HepG2 (cell line): Measurements from ENCODE around the gene PMFBP1. TPM values are rescaled to one million over a fixed set of nuclear protein-coding genes. Genes with fewer than 3 reads are reported as not detected.

Experiments
- CBX5 ChIP-seq: sonication (generic); formaldehyde crosslinking; IDR thresholded peaks from 2 replicates; pipeline ENCODE4 v1.4.0; 2020; ENCODE audit warnings: missing genetic modification reagents, borderline replicate concordance
- CENPT ChIP-seq: sonication (generic); formaldehyde crosslinking; IDR thresholded peaks from 2 replicates; pipeline ENCODE4 v1.8.0; 2022; ENCODE audit warnings: low read depth, mild to moderate bottlenecking, moderate library complexity, missing genetic modification reagents
- DNMT1 ChIP-seq: sonication (generic); formaldehyde crosslinking; IDR thresholded peaks from 2 replicates; pipeline ENCODE4 v1.5.1; 2020; ENCODE audit warnings: mild to moderate bottlenecking, missing genetic modification reagents
- ETV5 ChIP-seq: IDR thresholded peaks from 2 replicates; pipeline ENCODE4 v1.6.1; 2018; ENCODE audit warnings: missing biosample characterization, missing genetic modification reagents, inconsistent platforms, borderline replicate concordance
- FOXM1 ChIP-seq: sonication (generic); formaldehyde crosslinking; IDR thresholded peaks from 2 replicates; pipeline ENCODE4 v1.5.0; 2020; ENCODE audit warnings: missing genetic modification reagents
- HDAC1 ChIP-seq: sonication (generic); formaldehyde crosslinking; IDR thresholded peaks from 2 replicates; pipeline ENCODE4 v1.5.1; 2020; ENCODE audit warnings: mild to moderate bottlenecking, missing genetic modification reagents
- POLR2A ChIP-seq, 2 experiments: IDR thresholded peaks; 2 replicates each; pipeline ENCODE4 v1.6.1; 2011; ENCODE audit warnings: low read depth in 2 of 2, low read length in 2 of 2, mild to moderate bottlenecking in 1 of 2, moderate library complexity in 1 of 2; ENCODE audit not compliant: insufficient read depth in 1 of 2
- RBM39 ChIP-seq: fragments of 200-400 bp; formaldehyde crosslinking; IDR thresholded peaks from one replicate; pipeline ENCODE4 v1.6.1; 2018; ENCODE audit warnings: antibody characterized with exemption, mild to moderate bottlenecking, low read depth, low read length; ENCODE audit not compliant: poor library complexity, severe bottlenecking
- SOX6 ChIP-seq, 2 experiments: fragments of 450-650 bp in 1 of 2; sonication (generic) in 1 of 2; formaldehyde crosslinking in 1 of 2; IDR thresholded peaks; 2 replicates each; pipeline versions ENCODE4 v1.4.0 to v1.6.1; 2017 to 2020; ENCODE audit warnings: antibody characterized with exemption in 1 of 2, mild to moderate bottlenecking in 1 of 2, missing genetic modification reagents in 1 of 2
- SP4 ChIP-seq: sonication (generic); formaldehyde crosslinking; IDR thresholded peaks from 2 replicates; pipeline ENCODE4 v1.8.1; 2023; ENCODE audit warnings: mild to moderate bottlenecking, missing genetic modification reagents
- TEAD2 ChIP-seq: sonication (generic); formaldehyde crosslinking; IDR thresholded peaks from 2 replicates; pipeline ENCODE4 v1.9.0; 2021; ENCODE audit warnings: missing genetic modification reagents
- XRCC5 ChIP-seq: fragments of 200-400 bp; formaldehyde crosslinking; optimal IDR thresholded peaks from 2 replicates; pipeline ENCODE3; 2017; ENCODE audit warnings: mild to moderate bottlenecking, low read length
- ZFP1 ChIP-seq: IDR thresholded peaks from 2 replicates; pipeline ENCODE4 v1.6.1; 2016
- ZNF136 ChIP-seq: sonication (generic); formaldehyde crosslinking; IDR thresholded peaks from 2 replicates; pipeline ENCODE4 v1.8.1; 2022; ENCODE audit warnings: low read depth, mild to moderate bottlenecking, moderate library complexity, missing genetic modification reagents
- ZNF224 ChIP-seq: sonication (generic); formaldehyde crosslinking; IDR thresholded peaks from 2 replicates; pipeline ENCODE4 v1.5.0; 2020; ENCODE audit warnings: mild to moderate bottlenecking, missing genetic modification reagents
- ZNF253 ChIP-seq: sonication (generic); formaldehyde crosslinking; IDR thresholded peaks from 2 replicates; pipeline ENCODE4 v1.8.0; 2022; ENCODE audit warnings: mild to moderate bottlenecking, missing genetic modification reagents, borderline replicate concordance
- ZNF260 ChIP-seq: sonication (generic); formaldehyde crosslinking; IDR thresholded peaks from 2 replicates; pipeline ENCODE4 v1.4.0; 2020; ENCODE audit warnings: missing genetic modification reagents, low read depth, mild to moderate bottlenecking, borderline replicate concordance
- ZNF816 ChIP-seq: sonication (generic); formaldehyde crosslinking; IDR thresholded peaks from 2 replicates; pipeline ENCODE4 v1.8.0; 2022; ENCODE audit warnings: missing genetic modification reagents, mild to moderate bottlenecking, borderline replicate concordance
- polyA plus RNA-seq, 8 experiments: library from polyadenylated mRNA; depleted of rRNA in 3 of 8; stranded (reverse) in 7 of 8; unstranded in 1 of 8; fragments of >200 nt; fragmentation: Illumina TruSeq in 4 of 8; extraction: Trizol in 4 of 8; gene quantifications; 2 replicates each; pipeline versions ENCODE4 v1.2.1 to v1.2.3, GENCODE V29; 2011 to 2016; ENCODE audit warnings: low read depth in 4 of 8, missing spikeins in 1 of 8, mixed read lengths in 1 of 8; ENCODE audit not compliant: insufficient read depth in 1 of 8
- total RNA-seq, 5 experiments: library from RNA; depleted of rRNA; stranded (reverse); fragments of >200 nt; fragmentation: Illumina TruSeq; extraction: Trizol; gene quantifications; 2 replicates each; pipeline ENCODE4 v1.2.3, GENCODE V29; 2016; ENCODE audit warnings: low read depth in 1 of 5
- TF ChIP-seq, protein P1 (sequence below): sonication (generic); formaldehyde crosslinking; IDR thresholded peaks from 2 replicates; pipeline ENCODE4 v1.8.1; 2023; ENCODE audit warnings: mild to moderate bottlenecking, missing genetic modification reagents
- TF ChIP-seq, protein P2 (sequence below): sonication (generic); formaldehyde crosslinking; IDR thresholded peaks from 2 replicates; pipeline ENCODE4 v1.8.1; 2023; ENCODE audit warnings: mild to moderate bottlenecking, inconsistent platforms, moderate library complexity, missing genetic modification reagents, borderline replicate concordance
- TF ChIP-seq, protein P3 (sequence below), 2 experiments: fragments of 450-650 bp in 1 of 2; sonication (generic) in 1 of 2; formaldehyde crosslinking; IDR thresholded peaks; 2 replicates each; pipeline versions ENCODE4 v1.5.0 to v1.8.0; 2020 to 2022; ENCODE audit warnings: mild to moderate bottlenecking in 1 of 2, missing genetic modification reagents in 1 of 2
- TF ChIP-seq, protein P4 (sequence below): sonication (generic); formaldehyde crosslinking; IDR thresholded peaks from 2 replicates; pipeline ENCODE4 v1.4.0; 2020; ENCODE audit warnings: mild to moderate bottlenecking, missing genetic modification reagents
- TF ChIP-seq, protein P5 (sequence below): sonication (generic); formaldehyde crosslinking; IDR thresholded peaks from 2 replicates; pipeline ENCODE4 v1.5.0; 2020; ENCODE audit warnings: missing genetic modification reagents

PMFBP1 gene
- total and polyA plus RNA-seq, 2 of the 13 experiments (the other 11 are each of a cell fraction or from before 2014, with no cell fraction given), result 1.9 to 3.8 TPM

DNA sequence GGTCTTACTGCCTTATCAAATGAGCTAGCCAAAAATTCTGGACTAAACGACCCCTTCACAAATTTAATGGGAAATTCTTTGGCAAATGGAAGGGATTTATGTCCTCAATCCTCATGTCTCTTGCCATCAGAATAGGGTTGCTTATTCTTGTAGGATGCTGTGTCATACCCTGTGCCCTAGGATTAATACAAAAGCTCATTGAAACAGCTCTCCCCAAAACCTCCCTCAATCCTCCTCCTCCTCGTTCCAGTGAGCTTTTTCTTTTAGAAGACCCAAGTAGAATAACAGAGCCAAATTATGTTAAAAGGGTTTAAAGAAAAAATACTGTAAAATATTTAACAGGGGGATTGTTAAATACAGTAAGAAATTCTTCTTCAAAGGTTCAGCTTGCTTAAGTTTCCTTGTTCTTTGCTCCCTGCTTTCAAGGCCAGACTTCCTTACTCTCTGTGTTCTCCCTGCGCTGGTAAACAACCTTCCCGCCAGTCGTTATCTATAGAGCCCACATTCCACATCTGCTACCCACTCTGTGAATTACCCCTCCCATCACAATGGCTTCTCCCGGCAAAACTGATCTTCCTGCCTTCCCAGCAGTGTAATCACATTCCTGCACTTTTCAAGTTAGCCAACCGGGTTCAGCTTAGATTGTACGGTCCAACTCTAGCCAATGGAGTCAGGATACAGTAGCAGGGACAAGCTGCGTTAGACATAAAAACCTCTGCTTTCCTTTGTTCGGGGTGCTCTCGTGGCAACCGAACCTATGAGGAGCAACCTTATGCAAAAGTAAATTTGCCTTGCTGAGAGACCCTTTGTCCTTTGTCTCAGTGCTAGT is 99.2 kb downstream of the PMFBP1 start (continued):
- TF ChIP-seq, protein P1, sequence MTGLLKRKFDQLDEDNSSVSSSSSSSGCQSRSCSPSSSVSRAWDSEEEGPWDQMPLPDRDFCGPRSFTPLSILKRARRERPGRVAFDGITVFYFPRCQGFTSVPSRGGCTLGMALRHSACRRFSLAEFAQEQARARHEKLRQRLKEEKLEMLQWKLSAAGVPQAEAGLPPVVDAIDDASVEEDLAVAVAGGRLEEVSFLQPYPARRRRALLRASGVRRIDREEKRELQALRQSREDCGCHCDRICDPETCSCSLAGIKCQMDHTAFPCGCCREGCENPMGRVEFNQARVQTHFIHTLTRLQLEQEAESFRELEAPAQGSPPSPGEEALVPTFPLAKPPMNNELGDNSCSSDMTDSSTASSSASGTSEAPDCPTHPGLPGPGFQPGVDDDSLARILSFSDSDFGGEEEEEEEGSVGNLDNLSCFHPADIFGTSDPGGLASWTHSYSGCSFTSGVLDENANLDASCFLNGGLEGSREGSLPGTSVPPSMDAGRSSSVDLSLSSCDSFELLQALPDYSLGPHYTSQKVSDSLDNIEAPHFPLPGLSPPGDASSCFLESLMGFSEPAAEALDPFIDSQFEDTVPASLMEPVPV (CRISPR knock-in tag), result no peak
- peak; percentile 64; the same call in 1 of the 2 replicates for TF ChIP-seq ZFP1
- TF ChIP-seq POLR2A (IDR thresholded peaks at IDR 0.05; ENCODE audit: insufficient read depth in 1 of 2, low read depth in 2 of 2, low read length in 2 of 2), result peak; percentile 53 to 72; a peak in 2 of 4 replicates
- TF ChIP-seq TEAD2 (CRISPR knock-in tag), result peak; percentile 62; the same call in 1 of the 2 replicates
- TF ChIP-seq FOXM1 (CRISPR knock-in tag), result peak; percentile 98
- TF ChIP-seq SP4, result peak; percentile 53; the same call in 1 of the 2 replicates
- TF ChIP-seq ZNF224 (CRISPR knock-in tag), result no peak
- TF ChIP-seq HDAC1 (CRISPR knock-in tag), result peak; percentile 78
- peak; percentile 83; the same call in 1 of the 2 replicates for TF ChIP-seq CBX5
- TF ChIP-seq ETV5 (CRISPR knock-in tag), result peak; percentile 68
- TF ChIP-seq ZNF253 (CRISPR knock-in tag), result no peak
- TF ChIP-seq ZNF136 (CRISPR knock-in tag), result no peak
- TF ChIP-seq, protein P2, sequence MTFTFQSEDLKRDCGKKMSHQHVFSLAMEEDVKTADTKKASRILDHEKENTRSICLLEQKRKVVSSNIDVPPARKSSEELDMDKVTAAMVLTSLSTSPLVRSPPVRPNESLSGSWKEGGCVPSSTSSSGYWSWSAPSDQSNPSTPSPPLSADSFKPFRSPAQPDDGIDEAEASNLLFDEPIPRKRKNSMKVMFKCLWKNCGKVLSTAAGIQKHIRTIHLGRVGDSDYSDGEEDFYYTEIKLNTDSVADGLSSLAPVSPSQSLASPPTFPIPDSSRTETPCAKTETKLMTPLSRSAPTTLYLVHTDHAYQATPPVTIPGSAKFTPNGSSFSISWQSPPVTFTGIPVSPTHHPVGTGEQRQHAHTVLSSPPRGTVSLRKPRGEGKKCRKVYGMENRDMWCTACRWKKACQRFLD (CRISPR knock-in tag), result no peak
- no peak for TF ChIP-seq RBM39
- TF ChIP-seq ZNF260 (CRISPR knock-in tag), result no peak
- no peak for TF ChIP-seq ZNF816 (CRISPR knock-in tag)
- no peak for TF ChIP-seq CENPT (CRISPR knock-in tag)
- no peak for TF ChIP-seq XRCC5
- no peak for TF ChIP-seq SOX6 (IDR thresholded peaks at IDR 0.05)
- peak; percentile 89 for TF ChIP-seq SOX6 (CRISPR knock-in tag; IDR thresholded peaks at IDR 0.05)
- TF ChIP-seq, protein P3, sequence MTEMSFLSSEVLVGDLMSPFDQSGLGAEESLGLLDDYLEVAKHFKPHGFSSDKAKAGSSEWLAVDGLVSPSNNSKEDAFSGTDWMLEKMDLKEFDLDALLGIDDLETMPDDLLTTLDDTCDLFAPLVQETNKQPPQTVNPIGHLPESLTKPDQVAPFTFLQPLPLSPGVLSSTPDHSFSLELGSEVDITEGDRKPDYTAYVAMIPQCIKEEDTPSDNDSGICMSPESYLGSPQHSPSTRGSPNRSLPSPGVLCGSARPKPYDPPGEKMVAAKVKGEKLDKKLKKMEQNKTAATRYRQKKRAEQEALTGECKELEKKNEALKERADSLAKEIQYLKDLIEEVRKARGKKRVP (CRISPR knock-in tag; IDR thresholded peaks at IDR 0.05), result no peak
- TF ChIP-seq, protein P4, sequence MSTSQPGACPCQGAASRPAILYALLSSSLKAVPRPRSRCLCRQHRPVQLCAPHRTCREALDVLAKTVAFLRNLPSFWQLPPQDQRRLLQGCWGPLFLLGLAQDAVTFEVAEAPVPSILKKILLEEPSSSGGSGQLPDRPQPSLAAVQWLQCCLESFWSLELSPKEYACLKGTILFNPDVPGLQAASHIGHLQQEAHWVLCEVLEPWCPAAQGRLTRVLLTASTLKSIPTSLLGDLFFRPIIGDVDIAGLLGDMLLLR (CRISPR knock-in tag), result no peak
- TF ChIP-seq DNMT1 (CRISPR knock-in tag), result no peak
- TF ChIP-seq, protein P5, sequence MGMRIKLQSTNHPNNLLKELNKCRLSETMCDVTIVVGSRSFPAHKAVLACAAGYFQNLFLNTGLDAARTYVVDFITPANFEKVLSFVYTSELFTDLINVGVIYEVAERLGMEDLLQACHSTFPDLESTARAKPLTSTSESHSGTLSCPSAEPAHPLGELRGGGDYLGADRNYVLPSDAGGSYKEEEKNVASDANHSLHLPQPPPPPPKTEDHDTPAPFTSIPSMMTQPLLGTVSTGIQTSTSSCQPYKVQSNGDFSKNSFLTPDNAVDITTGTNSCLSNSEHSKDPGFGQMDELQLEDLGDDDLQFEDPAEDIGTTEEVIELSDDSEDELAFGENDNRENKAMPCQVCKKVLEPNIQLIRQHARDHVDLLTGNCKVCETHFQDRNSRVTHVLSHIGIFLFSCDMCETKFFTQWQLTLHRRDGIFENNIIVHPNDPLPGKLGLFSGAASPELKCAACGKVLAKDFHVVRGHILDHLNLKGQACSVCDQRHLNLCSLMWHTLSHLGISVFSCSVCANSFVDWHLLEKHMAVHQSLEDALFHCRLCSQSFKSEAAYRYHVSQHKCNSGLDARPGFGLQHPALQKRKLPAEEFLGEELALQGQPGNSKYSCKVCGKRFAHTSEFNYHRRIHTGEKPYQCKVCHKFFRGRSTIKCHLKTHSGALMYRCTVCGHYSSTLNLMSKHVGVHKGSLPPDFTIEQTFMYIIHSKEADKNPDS (CRISPR knock-in tag), result no peak
